Measurements from ENCODE around the gene CASK.

DNA sequence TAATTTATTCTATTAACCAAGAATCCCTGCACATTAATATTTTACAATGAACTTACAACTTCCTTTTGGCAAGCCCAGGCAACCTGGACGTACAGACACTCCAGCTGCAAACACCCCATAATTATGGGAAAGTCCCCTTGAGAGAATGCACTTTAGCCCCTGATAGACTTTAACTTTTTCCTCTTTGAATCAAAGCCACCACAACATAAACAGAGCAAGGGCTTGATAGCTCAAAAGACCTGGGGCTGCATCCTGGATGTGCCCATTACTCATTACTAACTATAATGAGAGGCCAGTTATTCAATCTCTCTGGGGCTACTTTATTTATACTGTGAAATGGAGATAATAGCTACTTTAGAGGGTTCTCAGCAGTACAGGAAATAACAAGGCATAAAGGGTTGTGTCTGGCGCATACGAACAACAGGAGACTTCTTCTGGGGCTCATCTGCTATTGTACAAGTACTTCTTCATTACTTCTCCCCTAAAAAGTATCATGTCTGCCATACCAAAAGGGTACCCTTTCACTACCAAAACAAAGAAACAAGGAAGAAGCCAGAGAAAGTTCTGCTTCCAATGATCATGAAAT lies 54.9 kb downstream of the CASK start:
- no peak for TF ChIP-seq CTCF (IDR thresholded peaks at IDR 0.05 in 8 of 11, conservative IDR thresholded peaks at IDR 0.05 in 3 of 11)
- TF ChIP-seq POLR2AphosphoS5 (IDR thresholded peaks at IDR 0.05): no peak
- TF ChIP-seq POLR2A (IDR thresholded peaks at IDR 0.05): no peak
